IMR-90 (cell line): ENCODE results near the gene ARHGEF1.
A peak's percentile ranks its signal among the peaks of the same experiment; 100 is the strongest.

Experiments used
- CEBPB ChIP-seq: IDR thresholded peaks from 2 replicates; pipeline ENCODE4 v1.6.1; 2012; ENCODE audit warnings: low read depth, low read length, improper control_type of control experiment
- CHD1 ChIP-seq: IDR thresholded peaks from 2 replicates; pipeline ENCODE4 v1.6.1; 2012; ENCODE audit warnings: low read depth, low read length, improper control_type of control experiment
- MAFK ChIP-seq: IDR thresholded peaks from 2 replicates; pipeline ENCODE4 v1.6.1; 2012; ENCODE audit warnings: low read depth, low read length, improper control_type of control experiment
- MAZ ChIP-seq: IDR thresholded peaks from 2 replicates; pipeline ENCODE4 v1.6.1; 2012; ENCODE audit warnings: low read depth, mild to moderate bottlenecking, low read length, improper control_type of control experiment, moderate library complexity, borderline replicate concordance
- MXI1 ChIP-seq: IDR thresholded peaks from 2 replicates; pipeline ENCODE4 v1.6.1; 2012; ENCODE audit warnings: low read depth, mild to moderate bottlenecking, low read length, moderate library complexity, borderline replicate concordance
- POLR2A ChIP-seq: IDR thresholded peaks from 2 replicates; pipeline ENCODE4 v1.6.1; 2012; ENCODE audit warnings: mild to moderate bottlenecking, low read depth, low read length
- RCOR1 ChIP-seq: IDR thresholded peaks from 2 replicates; pipeline ENCODE4 v1.6.1; 2012; ENCODE audit warnings: mild to moderate bottlenecking, low read length, improper control_type of control experiment; ENCODE audit not compliant: insufficient replicate concordance
- TF ChIP-seq, protein P1 (sequence below): conservative IDR thresholded peaks from 2 replicates; pipeline ENCODE4 v1.5.1; 2012; ENCODE audit warnings: mild to moderate bottlenecking, low read depth, low read length, improper control_type of control experiment

DNA sequence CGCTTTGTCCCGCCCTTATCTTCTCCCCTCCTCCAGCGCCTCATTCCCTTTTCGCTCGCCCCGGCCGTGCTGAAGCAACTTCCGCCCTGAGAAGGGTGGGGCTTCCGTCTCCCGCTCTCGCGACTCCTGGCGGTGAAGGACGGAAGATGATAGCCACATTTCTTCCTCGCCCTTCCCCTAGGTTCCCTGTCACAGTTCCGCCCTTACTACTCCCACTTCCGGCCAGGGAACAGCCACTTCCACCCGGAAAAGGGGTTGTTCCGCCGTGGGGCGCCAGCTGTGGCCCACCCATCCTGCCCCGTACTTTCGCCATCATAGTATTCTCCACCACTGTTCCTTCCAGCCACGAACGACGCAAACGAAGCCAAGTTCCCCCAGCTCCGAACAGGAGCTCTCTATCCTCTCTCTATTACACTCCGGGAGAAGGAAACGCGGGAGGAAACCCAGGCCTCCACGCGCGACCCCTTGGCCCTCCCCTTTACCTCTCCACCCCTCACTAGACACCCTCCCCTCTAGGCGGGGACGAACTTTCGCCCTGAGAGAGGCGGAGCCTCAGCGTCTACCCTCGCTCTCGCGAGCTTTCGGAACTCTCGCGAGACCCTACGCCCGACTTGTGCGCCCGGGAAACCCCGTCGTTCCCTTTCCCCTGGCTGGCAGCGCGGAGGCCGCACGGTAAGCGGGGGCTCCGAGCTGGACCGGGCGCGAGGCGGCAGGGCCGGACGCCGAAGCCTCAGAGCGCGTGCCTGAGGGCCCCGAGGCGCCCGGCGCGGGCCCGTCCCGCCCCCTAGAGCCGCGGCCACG, 23.2 kb upstream of the ARHGEF1 start, which contains the start of gene RPS19:
- TF ChIP-seq POLR2A (peak; percentile 98), MAZ (peak; percentile 90), CHD1 (no peak; the same call in none of the 2 replicates), RCOR1 (no peak), MAFK (no peak), CEBPB (peak; percentile 63; the same call in 1 of the 2 replicates), MXI1 (peak; percentile 91)
- TF ChIP-seq, protein P1, sequence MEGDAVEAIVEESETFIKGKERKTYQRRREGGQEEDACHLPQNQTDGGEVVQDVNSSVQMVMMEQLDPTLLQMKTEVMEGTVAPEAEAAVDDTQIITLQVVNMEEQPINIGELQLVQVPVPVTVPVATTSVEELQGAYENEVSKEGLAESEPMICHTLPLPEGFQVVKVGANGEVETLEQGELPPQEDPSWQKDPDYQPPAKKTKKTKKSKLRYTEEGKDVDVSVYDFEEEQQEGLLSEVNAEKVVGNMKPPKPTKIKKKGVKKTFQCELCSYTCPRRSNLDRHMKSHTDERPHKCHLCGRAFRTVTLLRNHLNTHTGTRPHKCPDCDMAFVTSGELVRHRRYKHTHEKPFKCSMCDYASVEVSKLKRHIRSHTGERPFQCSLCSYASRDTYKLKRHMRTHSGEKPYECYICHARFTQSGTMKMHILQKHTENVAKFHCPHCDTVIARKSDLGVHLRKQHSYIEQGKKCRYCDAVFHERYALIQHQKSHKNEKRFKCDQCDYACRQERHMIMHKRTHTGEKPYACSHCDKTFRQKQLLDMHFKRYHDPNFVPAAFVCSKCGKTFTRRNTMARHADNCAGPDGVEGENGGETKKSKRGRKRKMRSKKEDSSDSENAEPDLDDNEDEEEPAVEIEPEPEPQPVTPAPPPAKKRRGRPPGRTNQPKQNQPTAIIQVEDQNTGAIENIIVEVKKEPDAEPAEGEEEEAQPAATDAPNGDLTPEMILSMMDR = peak; percentile 58
